NCI-H146 treated with DMSO at 0.1 percent for 48 hours (cell line): ENCODE measurements around the gene KDM4C.

Experiments used
- DNase-seq: peaks from one replicate; lab custom pipeline; 2025; ENCODE audit not compliant: unreplicated experiment; lab: John Stamatoyannopoulos, UW

The KDM4C gene

GRCh38 chr9:6965566-6965965, 207.8 kb downstream of the KDM4C start:
- no peak for DNase-seq

- no peak for DNase-seq
These were observed 210.5 kb downstream of the KDM4C start for GRCh38 chr9:6968271-6968670.

GRCh38 chr9:6969805-6970204, 212.0 kb downstream of the KDM4C start:
- DNase-seq = no peak

GRCh38 chr9:6973089-6973488, 215.3 kb downstream of the KDM4C start:
- DNase-seq = no peak

- no peak for DNase-seq
These were observed 216.0 kb downstream of the KDM4C start for GRCh38 chr9:6973762-6974161.

- no peak for DNase-seq
These were observed 217.4 kb downstream of the KDM4C start for GRCh38 chr9:6975198-6975597.

- no peak for DNase-seq
These were observed 220.0 kb downstream of the KDM4C start for GRCh38 chr9:6977761-6978160.

- no peak for DNase-seq
These were observed 220.8 kb downstream of the KDM4C start for GRCh38 chr9:6978591-6978990.

- DNase-seq = no peak
These were observed 227.3 kb downstream of the KDM4C start for GRCh38 chr9:6984941-6985578.

GRCh38 chr9:6986141-6986815, 228.5 kb downstream of the KDM4C start:
- DNase-seq = no peak

GRCh38 chr9:6987381-6987780, 229.6 kb downstream of the KDM4C start:
- DNase-seq = no peak

- no peak for DNase-seq
These were observed 233.6 kb downstream of the KDM4C start for GRCh38 chr9:6991418-6991817.

- no peak for DNase-seq
These were observed 238.5 kb downstream of the KDM4C start for GRCh38 chr9:6996061-6996854.

GRCh38 chr9:6997330-6997729, 239.6 kb downstream of the KDM4C start:
- no peak for DNase-seq

- no peak for DNase-seq
These were observed 242.0 kb downstream of the KDM4C start for GRCh38 chr9:6999794-7000193.

- no peak for DNase-seq
These were observed 243.8 kb downstream of the KDM4C start for GRCh38 chr9:7001571-7001970.

GRCh38 chr9:7003861-7004260, 246.1 kb downstream of the KDM4C start:
- no peak for DNase-seq

GRCh38 chr9:7006417-7006816, 248.6 kb downstream of the KDM4C start:
- no peak for DNase-seq

- no peak for DNase-seq
These were observed 250.6 kb downstream of the KDM4C start for GRCh38 chr9:7008411-7008810.

GRCh38 chr9:7009065-7009464, 251.3 kb downstream of the KDM4C start:
- no peak for DNase-seq

- DNase-seq = no peak
These were observed 253.8 kb downstream of the KDM4C start for GRCh38 chr9:7011395-7012067.

- DNase-seq = no peak
These were observed 270.2 kb downstream of the KDM4C start for GRCh38 chr9:7027996-7028395.
